DMS 273 (cell line): Measurements from ENCODE around the gene LSM4.

Source experiments
- DNase-seq: peaks from one replicate; lab custom pipeline; 2025; ENCODE audit not compliant: unreplicated experiment; lab: John Stamatoyannopoulos, UW

Gene LSM4

GRCh38 chr19:18292810-18293641 is 29.9 kb downstream of the LSM4 start:
- peak; percentile 60 for DNase-seq

- peak; percentile 68 for DNase-seq
These were observed 30.4 kb downstream of the LSM4 start for GRCh38 chr19:18292462-18292809.

- DNase-seq, result peak; percentile 78
These were observed 31.1 kb downstream of the LSM4 start for GRCh38 chr19:18291590-18292461.

- no peak for DNase-seq
These were observed 31.8 kb downstream of the LSM4 start for GRCh38 chr19:18291019-18291524.

- no peak for DNase-seq
These were observed 32.4 kb downstream of the LSM4 start for GRCh38 chr19:18290302-18291018.

GRCh38 chr19:18289471-18290301 is 33.2 kb downstream of the LSM4 start:
- DNase-seq, result no peak

GRCh38 chr19:18287836-18288772 is 34.8 kb downstream of the LSM4 start:
- DNase-seq, result no peak

GRCh38 chr19:18286973-18287635 is 35.8 kb downstream of the LSM4 start:
- DNase-seq, result no peak

- DNase-seq, result no peak
These were observed 38.0 kb downstream of the LSM4 start for GRCh38 chr19:18284712-18285360.

- no peak for DNase-seq
These were observed 39.5 kb downstream of the LSM4 start for GRCh38 chr19:18283338-18283737.

GRCh38 chr19:18282788-18283141 is 40.1 kb downstream of the LSM4 start:
- DNase-seq, result no peak

- no peak for DNase-seq
These were observed 40.7 kb downstream of the LSM4 start for GRCh38 chr19:18282021-18282787.

GRCh38 chr19:18281082-18282020 is 41.5 kb downstream of the LSM4 start, which contains the start of gene JUND:
JUND (minus strand) TSS chr19:18281622; CDS start chr19:18281484, 138 bp downstream.
- peak; percentile 99 for DNase-seq

GRCh38 chr19:18280247-18281081 is 42.4 kb downstream of the LSM4 start:
- DNase-seq, result peak; percentile 97

- DNase-seq, result peak; percentile 98
These were observed 43.2 kb downstream of the LSM4 start for GRCh38 chr19:18279516-18280246.
